Activated CD8-positive, alpha-beta memory T cell treated with anti-CD3 and anti-CD28 coated beads for 4 hours (primary cell): Measurements from ENCODE around the gene ADARB2.

Experiments used
- DNase-seq, 2 donors: peaks; one replicate each; pipeline ENCODE4 v3.0.0-alpha.2; 2020; ENCODE audit warnings: low read depth in 2 of 2

ADARB2 gene

DNA sequence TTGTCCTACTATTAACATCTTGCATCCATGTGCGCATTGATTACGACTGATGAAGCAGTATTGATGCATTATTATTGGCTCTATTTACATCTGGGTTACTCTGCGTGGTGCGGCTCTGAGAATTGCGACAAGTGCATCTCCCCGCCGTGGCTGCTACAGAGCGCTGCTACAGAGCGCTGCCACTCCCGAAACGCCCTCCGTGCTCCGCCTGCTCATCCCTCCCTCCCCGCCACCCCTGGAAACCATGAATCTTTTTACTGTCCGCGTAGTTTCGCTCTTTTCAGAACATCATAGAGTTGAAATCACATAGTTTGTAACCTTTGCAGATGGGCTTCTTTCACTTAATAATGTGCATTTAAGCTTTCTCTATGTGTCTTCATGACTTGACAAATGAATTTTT, 74.1 kb downstream of the ADARB2 start:
- DNase-seq, result no peak

- DNase-seq, result no peak
These were observed 74.8 kb downstream of the ADARB2 start for GRCh38 chr10:1662438-1663025.

DNA sequence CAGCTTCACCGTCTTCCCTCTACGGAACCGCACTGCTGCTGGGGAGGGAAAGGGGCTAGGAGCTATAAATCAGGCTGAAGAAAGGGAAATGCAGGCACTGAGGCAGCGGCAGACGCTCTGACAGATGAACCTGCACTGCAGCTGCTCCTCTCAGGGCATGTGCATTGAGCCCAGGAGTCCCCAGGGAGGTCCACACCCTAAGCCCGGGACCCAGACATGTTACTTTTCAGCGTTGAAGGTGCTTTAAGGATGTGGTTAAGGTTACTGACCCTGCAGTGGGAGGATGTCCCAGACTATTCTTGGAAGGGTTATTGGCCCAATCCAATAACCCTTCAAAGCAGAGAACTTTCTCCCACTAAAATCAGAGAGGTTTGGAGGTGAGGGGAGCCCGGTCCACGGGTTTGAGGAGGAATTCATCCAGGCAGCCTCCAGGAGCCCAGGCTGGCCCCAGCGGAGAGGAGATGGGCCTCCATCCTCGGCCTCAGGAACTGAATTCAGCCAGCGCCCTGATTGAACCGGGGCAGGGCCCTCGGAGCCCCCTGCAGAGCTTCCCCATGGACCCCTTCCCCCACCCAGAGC, 75.4 kb downstream of the ADARB2 start:
- no peak for DNase-seq

DNA sequence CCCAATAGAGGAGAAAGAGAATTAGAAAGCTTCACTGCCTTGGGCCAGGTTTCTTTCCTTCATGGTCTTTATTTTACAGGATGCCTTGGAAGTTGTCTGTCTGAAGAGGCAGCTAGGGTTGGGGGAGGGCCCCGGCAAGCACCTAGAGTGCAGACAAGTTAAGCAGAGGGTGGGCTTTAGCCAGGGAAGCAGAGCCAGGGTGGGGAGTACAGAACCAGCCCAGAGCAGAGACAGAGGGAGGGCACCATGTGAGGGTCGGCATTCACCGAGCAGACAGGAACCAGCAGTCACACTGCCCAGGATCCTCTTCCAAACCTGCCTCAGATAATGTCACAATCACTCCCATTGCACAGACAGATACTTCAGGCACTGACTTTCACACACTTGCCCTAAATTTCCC, 75.9 kb downstream of the ADARB2 start:
- DNase-seq, result no peak

DNA sequence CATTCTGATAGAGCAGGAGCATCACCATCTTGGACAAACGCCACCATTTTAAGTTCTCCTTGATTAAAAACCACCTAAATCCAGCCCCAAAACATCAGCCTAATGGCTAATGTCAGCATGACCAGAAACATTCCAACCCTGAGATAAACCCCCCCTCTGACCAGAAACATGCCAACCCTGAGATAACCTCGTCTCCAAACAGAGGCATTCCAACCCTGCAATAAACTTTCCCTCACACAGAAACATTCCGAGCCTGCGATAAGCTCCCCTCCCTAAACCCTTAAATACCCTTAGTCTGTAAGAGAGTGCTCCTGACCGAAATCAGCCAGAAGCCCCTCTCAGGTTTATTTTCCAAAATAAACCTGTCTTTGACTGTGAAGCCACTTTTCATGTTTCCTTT, 76.5 kb downstream of the ADARB2 start:
- no peak for DNase-seq

GRCh38 chr10:1660386-1660785, 76.9 kb downstream of the ADARB2 start:
- no peak for DNase-seq

DNA sequence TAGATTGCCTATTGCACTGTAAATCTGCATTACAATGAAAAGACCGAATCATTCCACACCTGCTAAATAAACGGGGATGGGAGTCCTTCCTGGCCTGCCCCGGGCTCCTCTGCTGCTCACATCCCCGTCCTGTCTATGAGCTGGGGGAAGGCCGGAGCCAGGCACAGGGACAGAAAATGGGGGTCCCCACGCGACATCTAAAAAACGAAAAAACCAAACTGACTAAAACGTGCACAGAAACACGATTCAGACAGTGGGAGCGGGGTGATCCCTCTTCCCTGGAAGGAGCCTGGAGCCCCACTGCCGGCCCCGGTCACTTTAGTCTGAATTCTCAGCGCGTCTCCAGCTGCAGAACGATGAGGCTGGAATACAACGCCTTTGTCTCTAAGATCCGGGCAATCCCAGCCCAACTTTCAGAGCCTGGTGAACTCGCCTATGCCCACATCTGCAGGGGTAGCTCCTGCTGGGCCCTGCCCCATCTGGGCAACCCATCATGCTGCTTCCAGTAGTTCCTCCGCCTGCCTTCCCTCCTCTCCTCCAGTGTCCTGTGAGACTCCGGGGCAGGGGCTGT, 78.0 kb downstream of the ADARB2 start:
- no peak for DNase-seq

GRCh38 chr10:1658658-1659057, 78.7 kb downstream of the ADARB2 start:
- no peak for DNase-seq

DNA sequence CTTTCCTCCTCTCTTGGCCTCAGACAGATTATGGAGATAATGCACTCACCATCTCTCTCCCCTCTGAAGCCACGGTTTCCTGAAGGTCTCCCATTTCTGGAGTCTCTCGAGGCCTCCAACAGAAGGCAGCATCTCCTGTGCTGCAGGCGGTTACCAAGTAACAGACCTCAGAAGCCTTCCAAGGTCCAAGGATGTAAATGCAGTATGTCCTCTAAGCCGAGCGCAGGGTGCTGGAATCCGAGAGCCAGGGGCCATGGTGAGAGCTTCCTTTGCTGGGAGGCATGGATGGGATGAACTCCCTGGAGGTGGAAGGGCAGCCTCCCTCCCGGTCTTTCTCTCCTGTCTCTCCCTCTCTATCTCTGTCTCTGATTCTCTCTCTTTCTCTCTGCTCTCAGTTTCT, 79.8 kb downstream of the ADARB2 start:
- DNase-seq, result no peak

GRCh38 chr10:1655367-1655766, 82.0 kb downstream of the ADARB2 start:
- no peak for DNase-seq

GRCh38 chr10:1654811-1655356, 82.4 kb downstream of the ADARB2 start:
- DNase-seq, result no peak

- DNase-seq, result no peak
These were observed 83.1 kb downstream of the ADARB2 start for GRCh38 chr10:1654247-1654646.

GRCh38 chr10:1653321-1653720, 84.0 kb downstream of the ADARB2 start:
- no peak for DNase-seq

- DNase-seq, result no peak
These were observed 85.2 kb downstream of the ADARB2 start for GRCh38 chr10:1652151-1652550.

GRCh38 chr10:1651270-1651966, 85.9 kb downstream of the ADARB2 start:
- DNase-seq, result no peak

- no peak for DNase-seq
These were observed 86.6 kb downstream of the ADARB2 start for GRCh38 chr10:1650542-1651269.

- no peak for DNase-seq
These were observed 88.7 kb downstream of the ADARB2 start for GRCh38 chr10:1648648-1649047.

- DNase-seq, result no peak
These were observed 91.0 kb downstream of the ADARB2 start for GRCh38 chr10:1646332-1646731.

- DNase-seq, result no peak
These were observed 91.4 kb downstream of the ADARB2 start for GRCh38 chr10:1645896-1646295.

DNA sequence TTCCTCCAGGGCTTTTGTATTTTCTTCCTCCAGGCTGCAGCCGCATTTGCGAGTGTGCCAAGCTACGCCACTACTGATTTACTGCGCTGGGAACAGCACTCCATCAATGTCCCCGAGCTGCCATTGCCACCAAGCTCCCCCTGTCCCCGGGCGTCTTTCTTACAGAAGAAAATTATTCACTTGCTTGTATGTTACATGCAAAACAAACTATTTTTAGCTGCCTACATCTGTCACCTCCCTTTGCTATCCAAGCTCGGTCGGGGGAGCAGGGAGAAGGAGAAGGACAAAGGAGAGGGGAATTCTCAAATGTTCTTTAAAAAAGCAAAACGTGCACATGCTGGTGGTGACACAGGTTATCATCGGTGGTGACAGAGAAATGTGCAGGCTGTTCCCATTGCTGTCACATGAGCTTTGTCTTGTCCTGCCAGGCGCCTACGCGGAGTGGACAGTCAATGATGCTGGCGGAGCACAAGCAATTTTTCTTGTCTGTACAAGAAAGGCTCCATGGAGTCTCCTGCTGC, 93.1 kb downstream of the ADARB2 start:
- DNase-seq, result no peak

DNA sequence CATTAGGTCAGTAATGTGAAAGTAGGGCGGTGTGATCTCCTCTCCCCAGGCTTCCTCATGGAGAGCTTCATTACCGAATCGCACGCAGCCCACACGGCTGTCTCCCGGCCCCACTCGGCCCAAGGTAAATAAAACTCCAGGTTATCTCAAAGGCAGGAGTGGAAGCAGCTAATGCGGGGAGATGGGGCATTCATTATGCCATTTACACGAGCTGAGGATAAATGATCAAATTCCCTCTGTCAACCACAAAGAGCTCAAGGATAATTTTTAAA, 93.5 kb downstream of the ADARB2 start:
- no peak for DNase-seq
